COLO829 (cell line): ENCODE data around the gene SV2C.

ENCODE experiments used
- DNase-seq: peaks from one replicate; pipeline ENCODE4 v3.0.0; 2012; ENCODE audit warnings: low spot score

SV2C gene

GRCh38 chr5:76379855-76380254 lies 296.7 kb downstream of the SV2C start:
- no peak for DNase-seq

DNA sequence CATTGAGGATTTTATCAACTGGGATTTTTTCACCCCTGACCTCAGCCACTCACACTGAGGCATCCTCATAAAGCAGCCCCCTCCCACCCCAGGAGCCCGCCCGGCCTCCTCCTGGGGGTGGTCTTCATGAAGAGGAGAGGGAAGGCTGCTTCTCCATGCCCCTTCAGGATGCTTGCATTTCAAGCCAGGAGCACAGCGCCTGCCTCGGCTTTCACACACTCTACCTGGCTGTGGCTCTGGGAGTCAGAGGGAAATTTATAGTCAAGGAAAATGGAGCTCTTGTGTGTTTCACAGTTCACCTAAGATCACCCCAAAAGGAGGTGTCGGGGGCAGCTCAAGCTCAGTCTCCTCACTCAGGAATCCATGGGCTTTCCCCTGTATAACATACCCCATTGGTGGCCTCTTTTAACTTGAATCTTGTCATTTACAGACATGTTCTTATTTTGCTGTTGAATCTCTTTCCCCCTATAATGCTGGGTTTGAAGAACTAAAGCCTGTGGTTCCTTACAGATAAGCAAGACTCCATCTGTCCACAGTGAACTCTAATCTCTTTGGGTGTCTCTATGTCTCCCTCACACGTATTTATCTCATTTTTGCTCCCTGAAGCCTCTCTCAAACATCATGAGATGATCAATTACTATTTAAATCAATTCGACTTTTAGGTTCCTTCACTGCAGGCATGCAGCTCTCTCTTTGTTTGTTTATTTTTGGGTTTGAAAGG lies 297.3 kb downstream of the SV2C start:
- DNase-seq = no peak

DNA sequence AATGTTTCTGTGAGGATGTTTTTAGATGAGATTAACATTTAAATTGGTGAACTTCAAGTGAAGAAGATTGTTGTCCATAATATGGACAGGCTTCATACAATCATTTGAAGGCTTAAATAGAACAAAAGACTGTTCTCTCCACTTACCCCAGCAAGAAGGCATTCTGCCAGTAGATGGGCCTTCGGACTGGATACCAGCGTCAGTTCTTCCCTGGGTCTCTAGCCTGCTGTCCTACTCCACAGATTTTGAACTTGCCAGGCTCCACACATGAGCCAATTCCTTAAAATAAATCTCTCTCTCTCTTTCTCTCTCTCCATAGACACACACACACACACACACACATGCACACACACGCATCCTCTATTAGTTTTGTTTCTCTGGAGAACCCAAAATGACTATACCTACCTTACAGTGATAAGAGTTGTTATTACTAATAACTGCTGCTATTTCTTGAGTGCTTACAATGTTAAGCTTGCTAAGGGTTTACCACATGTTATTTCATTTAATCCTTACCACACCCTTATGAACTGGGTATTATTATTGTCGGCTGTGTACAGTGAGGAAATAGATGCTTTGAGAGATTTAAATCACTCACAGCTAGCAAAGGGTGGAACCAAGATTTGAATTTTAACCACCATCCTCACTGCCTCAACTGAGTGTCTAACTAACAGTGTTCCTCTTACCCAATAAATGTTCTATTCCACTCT lies 300.1 kb downstream of the SV2C start:
- no peak for DNase-seq

GRCh38 chr5:76384189-76384588 lies 301.0 kb downstream of the SV2C start:
- DNase-seq = no peak

- DNase-seq = no peak
Observed at GRCh38 chr5:76384705-76385104, 301.5 kb downstream of the SV2C start.

GRCh38 chr5:76385540-76385939 lies 302.4 kb downstream of the SV2C start:
- DNase-seq = no peak

GRCh38 chr5:76386360-76386759 lies 303.2 kb downstream of the SV2C start:
- no peak for DNase-seq

- no peak for DNase-seq
Observed at GRCh38 chr5:76388236-76388635, 305.1 kb downstream of the SV2C start.

DNA sequence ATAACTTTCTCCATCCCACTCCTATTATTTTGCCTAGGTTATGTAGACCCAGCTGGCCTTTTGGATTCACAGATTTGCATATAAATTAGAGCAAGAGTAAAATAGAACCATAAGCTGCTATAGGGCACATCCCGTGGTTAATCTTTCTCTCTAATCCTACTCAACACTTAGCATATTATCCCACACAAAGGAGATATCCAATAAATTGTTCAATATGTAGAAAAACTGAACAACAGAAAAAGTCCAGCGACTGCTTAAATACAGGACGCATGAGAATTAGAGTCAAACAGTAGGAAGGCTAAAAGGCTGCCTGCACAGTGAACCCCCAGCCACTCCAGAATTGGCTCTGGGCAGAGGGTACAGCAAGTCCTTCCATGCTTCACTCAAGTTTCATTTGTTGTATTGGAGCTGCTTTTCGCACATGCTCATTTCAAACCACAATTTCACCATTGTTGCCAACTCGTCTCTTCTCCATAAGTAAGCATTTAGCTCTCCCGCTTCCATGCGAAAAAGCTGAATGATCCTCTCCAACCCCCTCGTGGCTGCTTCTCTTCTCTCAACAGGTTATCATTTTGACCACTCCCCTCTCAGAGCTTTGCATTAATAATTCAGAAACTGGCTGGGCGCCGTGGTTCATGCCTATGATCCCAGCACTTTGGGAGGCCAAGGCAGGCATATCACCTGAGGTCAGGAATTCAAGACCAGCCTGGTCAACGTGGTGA lies 305.8 kb downstream of the SV2C start:
- DNase-seq = no peak

GRCh38 chr5:76389513-76390154 lies 306.5 kb downstream of the SV2C start:
- DNase-seq = no peak

DNA sequence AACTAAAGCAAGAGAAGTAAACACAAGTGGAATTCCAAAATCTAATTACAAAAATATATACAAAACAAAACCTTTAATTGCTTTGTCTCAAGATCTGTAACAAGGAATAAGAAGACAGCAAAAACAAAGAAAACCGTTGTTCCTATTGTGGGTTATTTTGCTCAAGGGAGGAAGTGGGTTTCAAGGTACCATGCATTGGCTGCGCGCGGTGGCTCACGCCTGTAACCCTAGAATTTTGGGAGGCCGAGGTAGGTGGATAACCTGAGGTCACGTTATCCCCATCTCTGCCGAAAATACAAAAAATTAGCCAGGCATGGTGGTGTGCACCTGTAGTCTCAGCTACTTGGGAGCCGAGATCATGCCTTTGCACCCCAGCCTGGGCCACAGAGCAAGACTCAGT lies 307.8 kb downstream of the SV2C start:
- DNase-seq = no peak

DNA sequence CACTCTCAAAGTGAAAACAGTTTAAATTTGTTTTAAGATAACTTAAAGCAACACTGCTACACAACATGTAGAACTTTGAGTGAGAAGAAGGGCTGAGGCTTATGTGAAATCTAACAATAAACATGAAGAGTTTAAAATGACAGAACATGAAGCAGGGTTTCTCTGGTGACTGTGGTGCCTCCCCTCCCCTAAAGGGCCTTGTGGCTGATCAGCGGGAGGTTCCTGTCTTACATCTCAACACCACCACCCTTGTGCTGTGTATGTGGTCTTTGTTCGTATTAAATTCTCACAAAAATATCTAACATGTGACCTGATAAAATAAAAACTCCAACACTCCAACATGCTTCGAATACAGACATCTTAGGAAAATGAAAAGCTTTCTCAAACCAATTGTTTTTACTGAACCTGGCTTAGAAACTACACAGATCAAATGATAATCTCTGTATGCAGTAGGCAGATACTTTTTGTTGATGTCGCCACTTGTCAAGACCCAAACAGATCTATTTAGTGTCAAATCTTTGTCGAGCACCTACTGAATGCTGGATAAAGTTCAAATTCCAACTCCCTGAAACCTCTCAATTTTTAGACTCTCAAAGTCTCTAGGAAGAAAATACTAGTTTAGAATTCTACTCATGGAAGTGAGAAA lies 310.0 kb downstream of the SV2C start:
- no peak for DNase-seq

DNA sequence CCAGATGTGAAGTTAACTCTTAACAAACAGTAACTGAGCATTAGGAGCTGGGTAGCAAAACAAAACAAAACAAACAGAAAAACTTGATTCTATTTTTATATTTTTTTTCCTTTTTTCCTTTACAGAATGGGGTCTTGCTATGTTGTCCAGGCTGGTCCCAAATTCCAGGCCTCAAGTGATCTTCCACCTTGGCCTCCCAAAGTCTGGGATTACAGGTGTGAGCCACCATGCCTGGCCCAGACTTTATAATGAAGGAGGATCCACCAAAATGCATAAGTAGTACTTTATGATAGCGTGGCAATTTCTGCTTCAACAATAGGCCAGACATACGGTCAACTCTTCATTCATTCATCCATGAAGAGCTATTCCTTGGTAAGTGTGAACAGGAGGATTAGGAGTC lies 314.0 kb downstream of the SV2C start:
- no peak for DNase-seq

- DNase-seq = no peak
Observed at GRCh38 chr5:76399268-76399667, 316.1 kb downstream of the SV2C start.

DNA sequence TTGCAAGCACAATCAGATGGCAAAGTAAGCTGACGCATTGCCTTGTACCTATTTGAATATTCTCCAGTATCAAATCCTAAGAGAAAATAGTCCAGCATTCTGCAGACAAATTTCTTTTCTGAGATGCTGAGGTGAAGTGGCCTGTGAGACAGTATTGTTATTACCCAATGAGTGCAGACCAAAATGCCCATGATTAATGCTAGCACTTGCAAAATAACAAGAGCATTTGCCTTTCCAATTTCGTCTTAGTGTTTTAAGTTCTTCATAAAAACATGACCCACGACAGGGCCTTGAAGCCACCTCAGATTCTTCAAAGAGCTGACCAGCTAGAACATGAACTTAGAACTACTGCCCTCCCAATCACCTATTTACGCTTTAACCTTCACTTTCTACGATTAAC lies 317.3 kb downstream of the SV2C start:
- DNase-seq = no peak

GRCh38 chr5:76401801-76402250 lies 318.6 kb downstream of the SV2C start:
- DNase-seq = no peak

- DNase-seq = no peak
Observed at GRCh38 chr5:76402251-76402885, 319.2 kb downstream of the SV2C start.

GRCh38 chr5:76402886-76403765 lies 319.9 kb downstream of the SV2C start, which contains the start of gene IQGAP2:
Gene IQGAP2 (plus strand): TSS chr5:76403285. CDS start chr5:76403546, 261 bp downstream.
- peak; percentile 29 for DNase-seq
